Measurements from ENCODE around the gene GALNT3.

Gene GALNT3

DNA sequence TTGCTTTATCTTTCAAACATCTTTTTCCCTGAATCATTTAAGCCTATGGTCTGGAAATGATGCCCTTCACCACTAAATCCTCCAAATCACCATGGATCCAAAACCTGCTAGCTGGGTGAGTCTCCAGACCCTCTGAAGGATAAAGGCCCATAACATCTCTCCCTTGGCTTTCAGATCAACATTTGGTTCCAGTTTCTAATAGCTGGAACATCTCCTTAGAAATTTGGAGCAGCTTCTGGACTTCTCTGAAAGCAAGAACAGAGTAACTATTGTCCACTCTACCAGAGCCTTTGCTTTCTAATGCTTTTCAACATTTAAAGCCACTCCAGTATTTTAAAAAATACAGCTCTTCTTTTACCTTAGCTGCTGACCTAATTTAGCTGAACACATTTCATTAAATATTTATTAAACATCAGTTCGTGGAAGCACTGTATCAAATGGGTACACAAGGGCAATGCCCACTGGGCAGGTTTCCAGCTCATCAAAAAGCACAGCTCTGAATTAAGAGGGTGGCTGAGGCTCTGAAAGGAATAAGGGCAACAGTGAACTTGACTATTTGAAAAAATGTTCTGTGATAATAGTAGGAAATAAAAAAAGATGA lies 75.3 kb downstream of the GALNT3 start:
- DNase-seq = no peak

- no peak for DNase-seq
Observed at GRCh38 chr2:165716091-165716490, 78.0 kb downstream of the GALNT3 start.

GRCh38 chr2:165706960-165707487 lies 87.0 kb downstream of the GALNT3 start:
- DNase-seq = no peak

DNA sequence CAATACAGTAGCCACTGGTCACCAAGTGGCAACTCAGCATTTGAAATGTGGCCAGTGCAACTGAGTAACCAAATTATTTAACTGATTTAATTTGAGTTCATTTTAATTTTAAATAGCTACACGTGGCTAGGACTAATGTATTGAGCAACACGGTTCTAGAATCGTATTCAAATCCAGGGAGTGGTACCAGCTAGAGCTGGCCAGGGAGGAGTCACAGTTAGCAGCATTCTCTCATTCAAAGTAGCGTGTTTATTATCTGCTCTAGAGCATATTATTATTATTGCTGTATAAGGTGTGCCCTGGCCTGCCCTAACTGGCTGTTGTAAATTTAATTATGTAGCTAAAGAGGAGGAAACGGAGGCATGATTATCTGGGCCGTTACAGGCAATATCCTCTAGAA lies 92.9 kb downstream of the GALNT3 start:
- no peak for DNase-seq

DNA sequence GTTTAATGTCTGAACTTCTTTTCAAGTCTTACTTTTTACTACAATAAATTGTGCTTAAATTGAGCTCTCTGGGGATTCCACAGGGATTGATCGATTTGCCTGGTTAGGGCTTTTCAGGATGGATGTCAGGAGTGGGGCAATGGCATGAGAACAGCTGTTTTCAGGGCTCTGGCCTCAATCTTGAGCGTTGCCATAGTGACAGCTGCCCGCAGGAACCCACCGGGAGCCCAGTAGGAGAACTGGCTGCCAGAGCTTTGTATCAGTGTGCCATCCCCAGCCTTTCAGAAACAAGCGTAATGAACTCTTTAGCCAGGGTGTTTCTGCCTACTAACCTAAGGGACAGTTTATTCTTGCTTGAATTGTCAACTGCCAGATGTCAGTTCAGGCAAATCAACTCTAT lies 93.5 kb downstream of the GALNT3 start:
- no peak for DNase-seq

DNA sequence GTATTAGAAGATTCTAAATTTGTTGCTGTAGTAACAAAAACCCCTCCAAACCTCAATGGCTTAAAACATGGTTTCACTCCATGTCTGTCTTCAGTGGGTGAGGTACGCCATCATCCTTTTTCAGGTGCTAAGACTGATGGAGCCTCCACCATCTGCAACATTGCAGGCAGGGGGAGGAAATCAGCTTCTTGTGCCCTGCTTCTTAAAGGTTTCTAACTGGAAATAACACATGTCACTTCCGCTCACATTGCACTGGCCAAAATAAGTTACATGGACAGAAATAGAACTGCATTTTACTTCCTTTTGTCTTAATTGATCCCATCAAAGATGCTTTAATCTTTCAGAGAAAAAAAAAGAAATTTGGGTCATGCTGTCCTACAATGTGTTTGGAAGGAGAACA lies 94.1 kb downstream of the GALNT3 start:
- no peak for DNase-seq

DNA sequence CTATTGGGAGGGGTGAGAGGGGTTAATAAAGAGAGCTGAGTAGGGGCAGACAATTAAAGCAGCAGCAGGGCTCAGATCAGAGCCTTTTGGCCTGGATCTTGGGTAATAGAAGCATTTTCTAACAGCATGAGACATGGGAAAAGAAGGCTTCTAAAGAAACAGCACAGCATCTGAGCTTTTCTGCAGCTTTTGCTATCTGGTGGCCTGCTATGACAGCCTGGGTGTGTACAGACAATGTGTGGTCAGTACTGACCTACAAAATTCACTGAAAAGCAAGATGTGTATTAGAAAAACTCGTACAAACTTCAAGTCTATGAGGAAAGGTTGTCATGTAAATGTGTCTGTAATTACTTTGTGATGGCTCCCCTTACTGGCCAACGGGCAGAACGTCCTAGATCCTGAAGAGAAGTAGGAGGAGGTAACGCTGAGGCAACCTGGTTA lies 95.6 kb downstream of the GALNT3 start:
- DNase-seq = no peak

- no peak for DNase-seq
Observed at GRCh38 chr2:165697748-165698443, 96.2 kb downstream of the GALNT3 start.

Measured in effector CD4-positive, alpha-beta T cell (primary cell).